ENCODE data around the gene BDKRB2. TPM values are rescaled to one million over a fixed set of nuclear protein-coding genes. Genes with fewer than 3 reads are reported as not detected.

The BDKRB2 gene
- total and polyA plus RNA-seq, 2 experiments from 2014 or later, result 12.4 to 14.4 TPM

GRCh38 chr14:96287856-96288255 is 83.2 kb downstream of the BDKRB2 start:
- WGBS, 2 experiments (ENCODE audit: low coverage in 1 of 2, low lambda C conversion rate in 2 of 2, missing lambda C conversion rate in 2 of 2), result 93 to 96% methylated on average over 1 of the region's 1 CpG
- peaks cover 32% of the 10 kb centered on the region for H3K36me3 ChIP-seq (ENCODE audit: low read depth)
- in situ Hi-C loops (cut with MboI), result loop anchor here (25.0 kb wide), 1 partner anchor 751 kb away; the partner anchor contains the start of gene GLRX5

More at GRCh38 chr14:96287856-96288255, 83.2 kb downstream of the BDKRB2 start:
- no peak overlapping the region for H3K4me2 ChIP-seq (ENCODE audit: unreplicated experiment)
- no peaks in the 10 kb centered on the region for H3K9me3 ChIP-seq (ENCODE audit: low read depth)
- no peaks in the 10 kb centered on the region for H4K20me1 ChIP-seq (ENCODE audit: insufficient read depth)
- H3K4me3 ChIP-seq, result no peak overlapping the region
- no peaks in the 10 kb centered on the region for H3K27me3 ChIP-seq (replicated peaks; ENCODE audit: insufficient read depth)
- H3K79me2 ChIP-seq (ENCODE audit: insufficient read depth), result no peaks in the 10 kb centered on the region
- H3K9me2 ChIP-seq (ENCODE audit: insufficient read depth), result no peaks in the 10 kb centered on the region
- H3F3A ChIP-seq (ENCODE audit: insufficient read depth), result no peaks in the 10 kb centered on the region
- no peak overlapping the region for H3K27ac ChIP-seq
- H3K4me1 ChIP-seq (ENCODE audit: insufficient read depth), result no peaks in the 10 kb centered on the region; the same call in 1 of the 2 replicates
- H3K9ac ChIP-seq, result no peak overlapping the region
- no peak for DNase-seq
- TF ChIP-seq EZH2phosphoT487 (IDR thresholded peaks at IDR 0.05; ENCODE audit: insufficient read depth, low read depth), result no peak
- TF ChIP-seq EZH2 (IDR thresholded peaks at IDR 0.05; ENCODE audit: insufficient read depth, poor library complexity, severe bottlenecking), result no peak
- H2AFZ ChIP-seq, result no peak overlapping the region

Small RNAs within 50 kb of the gene (small RNA-seq; reads per million reads assigned to genes)
- not detected for gene CKS1BP1 (ENCODE audit: low read depth, low replicate concordance)

Other genes with a start within 250 kb of the BDKRB2 start
- 18.6 TPM in 2 replicates for gene C14orf132, start 165.5 kb upstream of the BDKRB2 start, total RNA-seq (2014; rRNA removed; shearing (Covaris generic))
- gene C14orf132, start 165.5 kb upstream of the BDKRB2 start, polyA plus RNA-seq (2016; fragmentation: Nextera tagmentation; extraction: Ambion mirVana), result 25.7 and 26.2 TPM in 2 replicates
- 3.9 and 5.5 TPM in 2 replicates for gene BDKRB1, start 51.4 kb downstream of the BDKRB2 start, total RNA-seq (2014; rRNA removed; shearing (Covaris generic))
- gene BDKRB1, start 51.4 kb downstream of the BDKRB2 start, polyA plus RNA-seq (2016; fragmentation: Nextera tagmentation; extraction: Ambion mirVana), result 12.9 and 15.1 TPM in 2 replicates
- gene ATG2B, start 158.5 kb downstream of the BDKRB2 start, total RNA-seq (2014; rRNA removed; shearing (Covaris generic)), result 10.0 and 10.7 TPM in 2 replicates
- 2.5 and 2.9 TPM in 2 replicates for gene ATG2B, start 158.5 kb downstream of the BDKRB2 start, polyA plus RNA-seq (2016; fragmentation: Nextera tagmentation; extraction: Ambion mirVana)
- 46.5 and 47.3 TPM in 2 replicates for gene GSKIP, start 158.7 kb downstream of the BDKRB2 start, total RNA-seq (2014; rRNA removed; shearing (Covaris generic))
- gene GSKIP, start 158.7 kb downstream of the BDKRB2 start, polyA plus RNA-seq (2016; fragmentation: Nextera tagmentation; extraction: Ambion mirVana), result 35.4 and 37.3 TPM in 2 replicates
- not detected in 2 replicates for gene AK7, start 187.3 kb downstream of the BDKRB2 start, total RNA-seq (2014; rRNA removed; shearing (Covaris generic))
- gene AK7, start 187.3 kb downstream of the BDKRB2 start, polyA plus RNA-seq (2016; fragmentation: Nextera tagmentation; extraction: Ambion mirVana), result 0.28 and 0.45 TPM in 2 replicates

All from GM23248 (cell line).